Memory B cell (primary cell): ENCODE data around the gene ELAVL1.
"Not testable (repeated sequence)": the region's sequence is repeated elsewhere in the genome, so short reads cannot be mapped to it uniquely, and the experiment has no call there.

Source experiments
- ATAC-seq: fragments of 150-1000 bp; cut with Tn5 transposase; 2 replicates; pipeline ENCODE4 v1.10.0; 2021; ENCODE audit warnings: low read depth, mild to moderate bottlenecking, moderate library complexity
- DNase-seq, 2 donors: peaks; one replicate each; pipeline ENCODE4 v3.0.0; 2022; ENCODE audit warnings: low spot score in 2 of 2
- H3K27ac Mint-ChIP-seq: one replicate; pipeline ENCODE4 v1.8.0; 2022; ENCODE audit warnings: mild to moderate bottlenecking, moderate library complexity, mixed read lengths
- H3K27me3 Mint-ChIP-seq: one replicate; pipeline ENCODE4 v1.8.0; 2022; ENCODE audit warnings: mixed read lengths
- H3K36me3 Mint-ChIP-seq: one replicate; pipeline ENCODE4 v1.8.0; 2022; ENCODE audit warnings: mild to moderate bottlenecking, mixed read lengths
- H3K4me1 Mint-ChIP-seq: one replicate; pipeline ENCODE4 v1.8.0; 2022; ENCODE audit warnings: mixed read lengths
- H3K4me3 Mint-ChIP-seq: one replicate; pipeline ENCODE4 v1.8.0; 2022; ENCODE audit warnings: mild to moderate bottlenecking, moderate library complexity, mixed read lengths
- H3K9me3 Mint-ChIP-seq: one replicate; pipeline ENCODE4 v1.8.0; 2022; ENCODE audit warnings: mixed read lengths

ELAVL1 gene

DNA sequence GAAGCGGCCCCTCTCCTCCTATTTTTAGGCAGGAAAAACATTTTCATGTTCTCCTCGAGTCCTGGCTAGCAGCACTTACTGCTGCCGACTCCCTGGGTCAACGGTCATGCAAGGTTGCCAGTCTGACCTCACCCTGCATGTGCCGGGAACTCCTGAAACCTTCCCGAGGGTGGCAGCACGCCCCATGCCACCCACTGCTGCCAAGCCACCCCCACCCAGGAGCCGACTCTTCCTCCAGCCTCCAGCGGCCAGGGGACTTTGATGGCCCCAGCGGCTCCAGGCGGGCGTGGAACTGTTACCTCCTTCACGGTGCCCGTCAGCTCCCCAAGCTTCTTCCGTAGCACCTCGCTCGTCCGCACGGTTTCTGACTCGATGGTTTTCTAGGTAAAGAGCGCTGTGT lies 70.7 kb downstream of the ELAVL1 start:
- H3K36me3 Mint-ChIP-seq, result peaks cover 14% of the 10 kb centered on the region
- H3K27me3 Mint-ChIP-seq, result no peaks in the 10 kb centered on the region
- ATAC-seq, result no peak
- no peak overlapping the region for H3K27ac Mint-ChIP-seq
- no peak overlapping the region for H3K4me3 Mint-ChIP-seq
- H3K9me3 Mint-ChIP-seq, result no peaks in the 10 kb centered on the region
- no peak for DNase-seq
- no peaks in the 10 kb centered on the region for H3K4me1 Mint-ChIP-seq

GRCh38 chr19:7933828-7934725 lies 71.4 kb downstream of the ELAVL1 start:
- DNase-seq (no peak), ATAC-seq (no peak)
- Mint-ChIP-seq H3K9me3 (no peaks in the 10 kb centered on the region), H3K27me3 (no peaks in the 10 kb centered on the region), H3K27ac (no peak overlapping the region), H3K4me1 (peaks cover 4% of the 10 kb centered on the region), H3K4me3 (no peak overlapping the region), H3K36me3 (peaks cover 14% of the 10 kb centered on the region)

DNA sequence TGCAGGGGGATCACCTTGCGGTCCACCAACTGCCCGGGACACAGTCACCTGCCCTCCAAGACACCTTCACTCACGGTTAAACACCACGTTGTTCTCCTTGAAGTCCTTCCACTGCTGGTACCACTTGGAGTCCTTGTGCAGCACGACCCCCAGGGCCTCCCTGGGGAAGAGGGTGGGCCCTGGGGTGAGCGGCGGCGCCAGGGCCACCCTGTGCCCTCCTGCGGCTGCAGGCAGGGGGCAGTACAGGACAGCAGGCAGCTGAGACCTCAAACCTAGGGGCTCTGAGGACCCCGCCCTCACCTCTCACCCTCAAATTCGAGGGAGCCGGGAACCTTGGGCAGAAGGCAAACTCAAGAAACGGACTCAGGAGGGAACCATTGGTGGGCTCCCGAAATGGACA lies 72.0 kb downstream of the ELAVL1 start:
- ATAC-seq (no peak), DNase-seq (no peak)
- Mint-ChIP-seq H3K27me3 (no peaks in the 10 kb centered on the region), H3K4me3 (no peak overlapping the region), H3K9me3 (no peaks in the 10 kb centered on the region), H3K36me3 (peaks cover 10% of the 10 kb centered on the region), H3K27ac (no peak overlapping the region), H3K4me1 (peaks cover 7% of the 10 kb centered on the region)

GRCh38 chr19:7932930-7933300 lies 72.5 kb downstream of the ELAVL1 start:
- no peaks in the 10 kb centered on the region for H3K9me3 Mint-ChIP-seq
- no peaks in the 10 kb centered on the region for H3K27me3 Mint-ChIP-seq
- peaks cover 10% of the 10 kb centered on the region for H3K36me3 Mint-ChIP-seq
- DNase-seq (no peak), ATAC-seq (no peak)
- no peak overlapping the region for H3K4me3 Mint-ChIP-seq
- peaks cover 7% of the 10 kb centered on the region for H3K4me1 Mint-ChIP-seq
- no peak overlapping the region for H3K27ac Mint-ChIP-seq

GRCh38 chr19:7932276-7932929 lies 73.0 kb downstream of the ELAVL1 start:
- H3K27me3 Mint-ChIP-seq, result no peaks in the 10 kb centered on the region
- DNase-seq (peak in 1 of 2 donors; percentile 10), ATAC-seq (no peak)
- H3K9me3 Mint-ChIP-seq, result no peaks in the 10 kb centered on the region
- H3K36me3 Mint-ChIP-seq, result peaks cover 12% of the 10 kb centered on the region
- peaks cover 7% of the 10 kb centered on the region for H3K4me1 Mint-ChIP-seq
- H3K27ac Mint-ChIP-seq, result no peak overlapping the region
- H3K4me3 Mint-ChIP-seq, result no peak overlapping the region

DNA sequence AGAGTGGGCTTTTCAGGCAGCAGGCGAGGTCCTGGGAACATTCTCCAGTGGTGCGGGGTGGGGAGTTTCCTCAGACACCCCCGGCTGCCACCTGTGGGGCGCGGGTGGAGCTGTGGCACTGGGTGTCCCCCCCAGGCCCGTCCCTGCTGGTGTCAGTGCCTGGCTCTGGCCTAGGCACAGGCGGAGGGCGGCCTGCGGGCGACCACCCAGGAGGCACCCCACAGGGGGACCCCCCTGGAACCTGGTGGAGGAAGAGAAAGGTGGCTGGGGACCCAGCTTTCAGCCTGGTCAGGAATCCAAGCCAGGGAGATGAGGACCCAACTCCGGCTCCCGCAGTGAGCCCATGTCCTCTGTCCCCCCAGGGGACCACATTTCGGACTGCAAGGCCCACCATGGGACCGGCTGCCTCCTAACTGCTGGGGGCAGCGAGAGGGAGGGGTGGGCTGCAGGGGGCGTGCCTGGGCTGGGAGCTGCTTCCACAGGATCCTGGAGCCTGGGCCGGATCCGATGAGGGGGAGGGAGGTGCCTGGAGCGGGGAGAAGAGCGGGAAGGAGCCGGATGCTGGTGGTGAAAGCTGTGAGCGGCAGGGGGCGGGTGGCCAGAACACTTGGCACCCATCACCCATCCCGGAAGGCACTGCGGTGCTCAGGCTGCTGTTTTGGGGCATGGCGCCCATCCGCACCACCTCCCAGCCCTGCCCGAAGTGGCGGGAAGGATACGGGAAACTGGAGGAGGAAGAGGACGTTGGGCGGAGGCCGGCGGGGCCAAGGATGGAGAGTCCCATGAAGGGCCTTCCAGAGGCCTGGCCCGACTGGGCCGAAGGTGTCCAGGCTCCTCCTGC lies 74.0 kb downstream of the ELAVL1 start:
- Mint-ChIP-seq H3K4me3 (no peak overlapping the region), H3K27me3 (no peaks in the 10 kb centered on the region), H3K4me1 (peaks cover 7% of the 10 kb centered on the region), H3K36me3 (peaks cover 9% of the 10 kb centered on the region), H3K9me3 (no peaks in the 10 kb centered on the region), H3K27ac (no peak overlapping the region)
- no peak for ATAC-seq
- DNase-seq, result peak in 1 of 2 donors; percentile 11

DNA sequence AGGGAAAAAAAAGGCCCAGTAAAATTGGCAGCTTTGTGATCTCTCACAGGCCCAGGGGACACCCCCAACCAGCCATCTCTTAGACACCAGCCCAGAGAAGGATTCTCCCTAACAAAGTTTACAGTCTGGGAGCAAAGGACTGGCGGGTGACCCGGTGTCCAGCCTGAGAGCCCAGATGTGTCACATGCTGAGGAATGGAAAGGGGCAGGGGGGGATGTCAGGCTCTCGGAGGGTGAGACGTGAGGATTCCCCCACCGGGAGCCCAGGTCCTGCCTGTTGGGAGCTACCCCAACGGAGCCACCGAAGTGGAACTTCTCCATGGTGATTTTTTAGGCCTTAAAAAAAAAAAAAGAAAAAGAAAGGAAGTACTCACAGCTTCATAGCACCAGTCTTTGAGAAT lies 74.7 kb downstream of the ELAVL1 start:
- H3K4me3 Mint-ChIP-seq, result no peak overlapping the region
- H3K36me3 Mint-ChIP-seq, result peaks cover 6% of the 10 kb centered on the region
- DNase-seq, result no peak
- no peak overlapping the region for H3K27ac Mint-ChIP-seq
- H3K4me1 Mint-ChIP-seq, result peaks cover 9% of the 10 kb centered on the region
- H3K9me3 Mint-ChIP-seq, result no peaks in the 10 kb centered on the region
- no peak for ATAC-seq
- no peaks in the 10 kb centered on the region for H3K27me3 Mint-ChIP-seq

DNA sequence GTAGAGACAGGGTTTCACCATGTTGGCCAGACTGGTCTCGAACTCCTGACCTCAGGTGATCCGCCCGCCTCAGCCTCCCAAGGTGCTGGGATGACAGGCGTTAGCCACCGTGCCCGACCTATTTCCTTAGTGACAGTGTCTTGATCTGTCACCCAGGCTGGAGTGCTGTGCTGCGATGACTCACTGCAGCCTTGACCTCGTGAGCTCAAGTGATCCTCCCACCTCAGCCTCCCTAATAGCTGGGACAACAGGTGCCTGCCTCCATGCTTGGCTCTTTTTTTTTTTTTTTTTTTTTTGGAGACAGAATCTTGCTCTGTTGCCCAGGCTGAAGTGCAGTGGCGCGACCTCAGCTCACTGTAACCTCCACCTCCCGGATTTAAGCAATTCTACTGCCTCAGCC lies 75.4 kb downstream of the ELAVL1 start:
- ATAC-seq, H3K36me3 Mint-ChIP-seq, H3K9me3 Mint-ChIP-seq, H3K4me3 Mint-ChIP-seq, DNase-seq, H3K27me3 Mint-ChIP-seq, H3K27ac Mint-ChIP-seq: not testable (repeated sequence)
- H3K4me1 Mint-ChIP-seq, result peaks cover 12% of the 10 kb centered on the region

DNA sequence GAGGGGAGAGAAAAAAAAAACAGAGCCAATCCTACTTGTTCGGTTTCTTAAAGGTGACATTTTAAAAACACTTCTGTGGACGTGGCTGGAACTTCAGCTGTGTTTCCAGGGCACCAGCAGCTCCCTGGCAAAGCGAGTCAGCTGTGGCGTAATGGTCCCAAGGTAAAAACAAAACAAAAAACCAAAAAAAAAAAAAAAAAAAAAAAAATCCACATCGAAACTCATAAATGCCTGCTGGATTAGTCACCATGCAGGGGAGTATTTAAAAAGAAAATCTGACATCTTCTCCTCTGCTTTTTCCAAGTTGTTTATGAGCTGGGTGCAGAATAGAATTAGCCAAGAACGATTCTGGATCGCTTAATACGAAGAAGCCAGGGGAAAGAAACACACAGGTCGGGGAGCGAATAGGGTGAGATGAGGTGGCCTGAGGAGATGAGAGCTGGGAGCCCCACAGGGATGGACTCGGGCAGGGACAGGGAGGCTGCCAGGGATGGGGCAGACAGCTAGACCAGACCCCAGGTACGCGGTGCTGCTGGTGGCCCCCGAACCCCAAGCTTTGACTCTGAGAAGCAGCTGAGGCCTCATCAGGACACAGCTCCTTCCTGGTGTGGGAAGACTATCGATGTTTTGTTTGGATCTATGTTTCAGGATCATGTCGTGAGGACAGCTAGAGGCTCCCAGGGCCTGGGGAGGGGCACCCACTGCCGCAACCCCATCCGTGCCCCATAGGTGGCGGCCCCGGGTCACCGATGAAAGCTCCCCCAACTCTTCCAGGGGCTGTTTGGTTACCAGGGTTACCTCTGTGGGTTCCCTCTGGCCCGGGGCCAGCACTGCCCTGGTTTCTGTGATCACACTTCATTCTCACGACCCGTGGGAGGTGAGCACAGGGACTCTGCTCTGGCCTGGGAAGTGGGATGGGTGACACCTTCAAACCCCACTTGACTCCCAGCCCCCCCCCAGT lies 76.4 kb downstream of the ELAVL1 start:
- peak; percentile 65 for ATAC-seq
- DNase-seq, result peak in 1 of 2 donors; percentile 71

GRCh38 chr19:7928334-7928706 lies 77.1 kb downstream of the ELAVL1 start:
- Mint-ChIP-seq H3K4me3 (no peak overlapping the region), H3K9me3 (no peaks in the 10 kb centered on the region), H3K27me3 (peaks cover 1% of the 10 kb centered on the region), H3K27ac (peak overlapping the region; percentile 14), H3K36me3 (peaks cover 3% of the 10 kb centered on the region), H3K4me1 (peaks cover 12% of the 10 kb centered on the region)
- ATAC-seq, result no peak
- DNase-seq, result no peak

More for the DNA sequence above, 76.4 kb downstream of the ELAVL1 start:
- peaks cover 1% of the 10 kb centered on the region for H3K27me3 Mint-ChIP-seq
- no peaks in the 10 kb centered on the region for H3K9me3 Mint-ChIP-seq
- peaks cover 12% of the 10 kb centered on the region for H3K4me1 Mint-ChIP-seq
- no peak overlapping the region for H3K4me3 Mint-ChIP-seq
- H3K36me3 Mint-ChIP-seq, result peaks cover 3% of the 10 kb centered on the region
- peak overlapping the region; percentile 50 for H3K27ac Mint-ChIP-seq

DNA sequence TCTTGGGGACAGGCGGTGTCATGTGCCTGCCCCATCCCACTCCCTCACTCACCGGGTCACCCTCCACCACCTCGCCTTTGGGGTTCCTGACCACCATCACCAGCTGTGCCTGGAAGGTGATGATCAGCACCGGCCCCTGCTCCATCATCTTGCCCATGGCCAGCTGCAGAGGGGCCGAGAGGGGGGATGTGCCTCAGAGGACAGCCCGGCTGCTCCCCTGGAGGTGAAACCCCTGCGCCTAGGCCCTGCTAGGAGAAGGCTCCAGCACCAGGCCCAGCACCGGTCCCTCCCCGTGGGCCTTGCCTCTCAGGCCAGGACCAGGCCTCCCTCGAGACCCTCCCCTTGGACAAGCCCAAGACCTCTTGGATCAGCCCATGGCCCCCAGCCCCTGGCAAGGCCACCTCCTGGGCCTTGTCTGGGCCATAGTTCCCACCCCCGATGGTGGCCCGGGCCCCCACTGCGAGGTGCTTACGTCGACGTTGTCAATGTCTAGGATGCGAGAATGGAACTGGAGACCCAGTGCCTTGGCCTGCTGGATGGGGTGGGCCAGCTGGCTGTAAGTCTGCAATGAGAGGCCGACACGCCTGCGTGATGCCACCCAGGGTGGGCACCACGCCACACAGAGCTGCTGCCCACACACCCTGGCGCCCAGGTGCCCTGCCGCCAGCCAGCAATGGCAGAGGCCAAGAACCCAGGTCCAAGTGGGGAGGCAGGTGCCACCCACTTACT lies 77.7 kb downstream of the ELAVL1 start:
- H3K27ac Mint-ChIP-seq, result peak overlapping the region; percentile 14
- ATAC-seq (no peak), DNase-seq (peak in 1 of 2 donors; percentile 20)
- peaks cover 1% of the 10 kb centered on the region for H3K27me3 Mint-ChIP-seq
- peaks cover 14% of the 10 kb centered on the region for H3K4me1 Mint-ChIP-seq
- H3K4me3 Mint-ChIP-seq, result no peak overlapping the region
- peaks cover 6% of the 10 kb centered on the region for H3K36me3 Mint-ChIP-seq
- no peaks in the 10 kb centered on the region for H3K9me3 Mint-ChIP-seq

DNA sequence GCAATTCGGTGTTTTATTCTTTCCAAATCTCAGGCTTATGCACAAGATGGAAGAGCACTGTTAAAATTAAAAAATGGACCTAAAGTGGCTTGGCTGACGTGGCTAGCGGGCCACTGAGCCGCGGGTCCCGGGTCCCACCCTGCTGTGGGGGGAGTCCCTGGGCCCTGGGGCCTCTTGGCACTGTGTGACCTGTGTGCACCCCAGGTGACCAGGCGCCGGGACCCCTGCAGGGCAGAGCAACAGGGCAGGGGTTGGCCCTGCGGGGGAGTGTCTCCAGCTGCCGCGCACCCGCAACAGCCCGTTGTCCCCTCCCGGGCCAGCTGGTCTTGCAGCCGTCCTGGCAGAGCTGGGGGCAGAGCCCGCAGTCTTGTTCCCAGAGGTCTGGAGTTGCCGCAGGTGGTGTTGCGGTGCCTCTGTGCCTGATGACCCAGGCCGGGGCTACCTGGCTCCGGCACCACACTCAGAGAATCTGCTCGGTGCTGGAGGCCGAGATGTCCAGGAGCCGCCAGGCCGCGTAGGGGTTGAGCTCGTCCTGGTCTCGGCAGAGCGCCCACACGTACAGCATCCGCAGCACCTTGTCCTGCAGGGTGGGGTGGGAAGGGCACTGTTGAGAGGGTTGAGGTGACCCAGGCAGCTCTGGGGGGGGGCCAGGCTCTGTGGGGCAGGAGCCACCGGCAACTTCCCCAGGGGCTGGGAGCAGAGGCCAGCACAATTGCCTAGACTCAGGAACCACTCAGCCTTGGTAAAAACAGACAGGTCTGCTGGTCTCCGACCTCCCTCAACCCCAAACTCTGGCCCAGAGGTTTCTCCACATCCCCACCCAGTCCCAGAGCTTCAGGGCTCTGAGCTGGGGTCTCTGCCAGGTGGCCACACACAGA lies 78.5 kb downstream of the ELAVL1 start:
- peaks cover 1% of the 10 kb centered on the region for H3K27me3 Mint-ChIP-seq
- no peak overlapping the region for H3K27ac Mint-ChIP-seq
- ATAC-seq, result no peak
- H3K4me3 Mint-ChIP-seq, result peak overlapping the region; percentile 81
- no peaks in the 10 kb centered on the region for H3K9me3 Mint-ChIP-seq
- peaks cover 14% of the 10 kb centered on the region for H3K4me1 Mint-ChIP-seq
- peaks cover 10% of the 10 kb centered on the region for H3K36me3 Mint-ChIP-seq
- DNase-seq, result peak in 1 of 2 donors; percentile 13
